Suprapubic skin (tissue), 4 donors: Measurements from ENCODE around the gene SLC9A8.

Source experiments
- POLR2A ChIP-seq, 2 donors: fragments of 450-650 bp; IDR thresholded peaks; one replicate each; pipeline ENCODE4 v1.6.1; 2017; ENCODE audit warnings: antibody characterized with exemption in 2 of 2, mild to moderate bottlenecking in 2 of 2, moderate library complexity in 2 of 2
- POLR2AphosphoS5 ChIP-seq, 3 donors: sonication (generic); formaldehyde crosslinking; IDR thresholded peaks; one replicate each; pipeline ENCODE4 v1.6.1; 2017; ENCODE audit warnings: antibody characterized with exemption in 3 of 3
- TF ChIP-seq, protein P1 (sequence below), 2 donors: fragments of 200-600 bp in 1 of 2; fragments of 450-650 bp in 1 of 2; sonication (generic) in 1 of 2; IDR thresholded peaks; one replicate each; pipeline ENCODE4 v1.5.1; 2016 to 2019; ENCODE audit warnings: antibody characterized with exemption in 2 of 2, mild to moderate bottlenecking in 1 of 2, moderate library complexity in 1 of 2

DNA sequence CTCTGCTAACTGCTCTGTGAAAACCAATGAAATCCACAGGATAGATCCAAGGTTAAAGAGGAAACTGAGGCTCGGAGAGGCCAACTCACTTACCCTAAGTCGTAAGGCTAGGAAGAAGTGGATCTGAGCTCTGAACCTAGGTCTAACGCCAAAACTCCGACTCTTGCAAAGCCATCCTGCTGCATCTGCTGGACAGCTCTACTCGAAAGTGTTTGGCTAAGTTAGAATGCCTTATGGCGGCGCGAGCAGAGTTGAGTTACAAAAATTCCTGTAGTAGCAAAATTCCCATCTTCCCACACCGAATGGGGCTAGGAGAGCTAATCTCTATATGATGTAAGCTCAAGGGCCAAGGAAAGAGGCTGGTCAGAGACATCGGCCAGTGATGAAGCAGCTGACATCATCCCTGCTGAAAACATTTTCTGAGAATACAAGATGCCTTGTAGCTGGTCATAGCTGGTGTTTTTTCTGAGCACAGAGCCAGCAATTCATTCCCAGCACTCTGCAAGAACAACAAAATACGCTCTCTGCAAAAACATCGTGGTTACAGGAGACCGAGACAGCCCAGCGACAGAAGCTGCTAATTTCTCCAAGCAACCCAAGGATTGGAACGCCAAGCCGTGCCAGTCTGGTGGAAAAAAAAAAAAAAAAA lies 100.9 kb downstream of the SLC9A8 start:
- TF ChIP-seq, protein P1, sequence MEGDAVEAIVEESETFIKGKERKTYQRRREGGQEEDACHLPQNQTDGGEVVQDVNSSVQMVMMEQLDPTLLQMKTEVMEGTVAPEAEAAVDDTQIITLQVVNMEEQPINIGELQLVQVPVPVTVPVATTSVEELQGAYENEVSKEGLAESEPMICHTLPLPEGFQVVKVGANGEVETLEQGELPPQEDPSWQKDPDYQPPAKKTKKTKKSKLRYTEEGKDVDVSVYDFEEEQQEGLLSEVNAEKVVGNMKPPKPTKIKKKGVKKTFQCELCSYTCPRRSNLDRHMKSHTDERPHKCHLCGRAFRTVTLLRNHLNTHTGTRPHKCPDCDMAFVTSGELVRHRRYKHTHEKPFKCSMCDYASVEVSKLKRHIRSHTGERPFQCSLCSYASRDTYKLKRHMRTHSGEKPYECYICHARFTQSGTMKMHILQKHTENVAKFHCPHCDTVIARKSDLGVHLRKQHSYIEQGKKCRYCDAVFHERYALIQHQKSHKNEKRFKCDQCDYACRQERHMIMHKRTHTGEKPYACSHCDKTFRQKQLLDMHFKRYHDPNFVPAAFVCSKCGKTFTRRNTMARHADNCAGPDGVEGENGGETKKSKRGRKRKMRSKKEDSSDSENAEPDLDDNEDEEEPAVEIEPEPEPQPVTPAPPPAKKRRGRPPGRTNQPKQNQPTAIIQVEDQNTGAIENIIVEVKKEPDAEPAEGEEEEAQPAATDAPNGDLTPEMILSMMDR (IDR thresholded peaks at IDR 0.05): no peak
- no peak for TF ChIP-seq POLR2AphosphoS5 (IDR thresholded peaks at IDR 0.05)
- no peak for TF ChIP-seq POLR2A (IDR thresholded peaks at IDR 0.05)
